ENCODE measurements around the gene CDCA3. TPM values are rescaled to one million over a fixed set of nuclear protein-coding genes. Genes with fewer than 3 reads are reported as not detected.

Gene CDCA3
- total RNA-seq (2022; extraction: Qiagen RNA extraction) = 66.7 to 77.6 TPM (median 68.2 TPM) in 5 replicates

DNA sequence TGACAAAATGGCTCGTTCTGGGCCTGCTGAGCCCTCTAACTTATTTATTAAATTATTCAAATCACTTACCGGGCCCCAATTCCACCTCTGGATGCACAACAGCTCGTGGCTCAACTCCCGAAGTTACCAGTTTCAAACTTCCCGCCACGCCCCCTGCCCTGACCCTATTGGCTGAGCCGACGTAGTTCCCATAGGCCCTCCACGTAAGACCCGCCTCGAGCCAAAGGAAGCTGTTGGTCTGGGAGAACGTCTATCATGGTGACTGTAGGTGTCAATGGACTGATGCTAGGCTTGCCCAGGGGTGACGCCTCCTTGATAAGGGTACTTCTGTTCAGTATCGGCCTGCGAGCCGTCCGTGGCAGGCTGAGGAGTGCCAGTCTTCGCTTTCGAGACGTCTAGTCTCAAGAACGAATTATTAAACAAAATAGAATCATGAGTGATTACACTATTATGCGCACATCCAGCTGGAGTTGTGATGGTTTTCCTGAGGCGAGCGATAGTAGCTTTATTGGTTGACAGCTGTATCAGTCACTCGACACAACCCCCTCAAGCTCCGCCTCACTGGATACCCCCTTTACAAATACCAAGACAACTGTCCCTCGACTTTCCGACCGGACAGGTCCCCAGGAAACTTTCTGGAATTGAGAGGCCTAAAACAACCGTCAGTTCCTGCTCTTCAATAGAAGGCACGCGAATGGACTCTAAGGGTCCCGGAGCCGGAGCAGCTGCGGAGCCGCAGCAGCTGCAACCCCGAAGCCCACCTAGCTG, at the start of gene CDCA3:
Gene CDCA3 (minus strand): TSS at position 134 of the 768 bp plus-strand sequence. CDS start 334 bp downstream, outside the sequence.

GRCh38 chr12:6873094-6874014, 22.3 kb upstream of the CDCA3 start, which contains the start of gene SPSB2:
SPSB2 (minus strand) TSS chr12:6873303; CDS start chr12:6872901, 402 bp downstream.

GRCh38 chr12:6867413-6868210, 16.5 kb upstream of the CDCA3 start, which contains the start of gene TPI1:
TPI1 (plus strand) TSS chr12:6867531; CDS start chr12:6867567, 36 bp downstream.

DNA sequence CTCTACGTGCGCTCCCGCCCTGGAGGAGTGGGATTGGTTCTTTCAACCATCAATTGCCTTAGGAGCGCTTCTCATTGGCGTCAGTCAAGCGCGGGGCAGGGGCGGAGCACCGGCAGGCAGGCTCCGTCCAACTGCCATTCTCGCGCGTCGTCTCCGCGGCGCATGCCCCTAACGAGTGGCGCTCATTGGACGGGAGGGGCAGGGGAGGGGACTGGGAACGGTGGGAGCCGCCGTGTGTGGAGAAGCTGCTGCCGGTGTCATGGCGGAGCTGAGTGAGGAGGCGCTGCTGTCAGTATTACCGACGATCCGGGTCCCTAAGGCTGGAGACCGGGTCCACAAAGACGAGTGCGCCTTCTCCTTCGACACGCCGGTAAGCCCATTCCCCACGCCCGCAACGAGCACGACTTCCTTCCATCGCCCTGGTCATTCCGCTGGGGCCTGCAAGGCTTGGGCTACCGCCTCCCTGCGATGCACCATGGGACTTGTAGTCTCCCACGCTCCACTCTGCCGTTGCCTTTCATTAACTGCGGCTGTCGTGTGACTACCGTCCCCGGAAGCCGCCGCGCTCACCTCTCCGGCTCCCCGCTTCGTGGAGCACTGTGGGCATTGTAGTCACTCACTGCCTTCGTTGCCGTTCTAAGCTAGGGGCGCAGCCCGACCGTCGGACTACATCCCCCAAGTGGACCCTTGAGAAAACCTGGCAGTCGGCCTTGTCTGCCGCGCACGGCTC, 1.0 kb upstream of the CDCA3 start, which contains the start of gene USP5:
Gene USP5 (plus strand): TSS at position 230 of the 730 bp plus-strand sequence. CDS start 30 bp downstream, at position 260.

GRCh38 chr12:6840761-6841515, 10.1 kb downstream of the CDCA3 start, which contains the start of gene GNB3:
GNB3 (plus strand) TSS chr12:6840925; CDS start chr12:6841288, 363 bp downstream.

DNA sequence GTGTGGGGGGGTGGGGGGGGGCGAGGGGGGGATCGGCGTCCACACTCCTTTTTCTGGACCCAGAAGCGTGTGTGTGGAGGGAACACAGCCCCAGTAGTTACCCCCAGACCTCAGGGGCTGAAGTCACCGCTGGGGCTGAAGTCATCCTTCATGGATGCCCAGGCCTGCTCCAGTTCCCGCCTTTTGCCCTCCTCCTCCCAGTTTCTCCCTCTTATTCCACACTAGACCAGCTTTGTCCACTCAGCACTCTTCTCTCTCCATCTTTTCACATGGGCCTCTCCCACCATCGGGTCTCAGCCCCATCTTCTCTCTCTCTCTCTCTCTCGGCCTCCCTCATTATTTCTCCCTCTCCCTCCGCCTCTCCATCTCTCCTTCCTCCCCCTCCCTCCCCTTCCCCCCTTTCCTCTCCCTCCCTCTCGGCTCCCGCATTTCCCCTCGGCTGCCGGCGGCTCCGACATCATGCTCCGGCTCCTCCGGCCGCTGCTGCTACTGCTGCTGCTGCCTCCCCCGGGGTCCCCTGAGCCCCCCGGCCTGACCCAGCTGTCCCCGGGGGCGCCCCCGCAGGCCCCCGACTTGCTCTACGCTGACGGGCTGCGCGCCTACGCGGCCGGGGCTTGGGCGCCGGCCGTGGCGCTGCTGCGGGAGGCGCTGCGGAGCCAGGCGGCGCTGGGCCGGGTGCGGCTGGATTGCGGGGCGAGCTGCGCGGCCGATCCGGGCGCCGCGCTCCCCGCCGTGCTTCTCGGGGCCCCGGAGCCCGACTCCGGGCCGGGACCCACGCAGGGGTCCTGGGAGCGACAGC, 22.9 kb downstream of the CDCA3 start, which contains the start of gene P3H3:
Gene P3H3 (plus strand): TSS at position 426 of the 799 bp plus-strand sequence. CDS start 34 bp downstream, at position 460.

DNA sequence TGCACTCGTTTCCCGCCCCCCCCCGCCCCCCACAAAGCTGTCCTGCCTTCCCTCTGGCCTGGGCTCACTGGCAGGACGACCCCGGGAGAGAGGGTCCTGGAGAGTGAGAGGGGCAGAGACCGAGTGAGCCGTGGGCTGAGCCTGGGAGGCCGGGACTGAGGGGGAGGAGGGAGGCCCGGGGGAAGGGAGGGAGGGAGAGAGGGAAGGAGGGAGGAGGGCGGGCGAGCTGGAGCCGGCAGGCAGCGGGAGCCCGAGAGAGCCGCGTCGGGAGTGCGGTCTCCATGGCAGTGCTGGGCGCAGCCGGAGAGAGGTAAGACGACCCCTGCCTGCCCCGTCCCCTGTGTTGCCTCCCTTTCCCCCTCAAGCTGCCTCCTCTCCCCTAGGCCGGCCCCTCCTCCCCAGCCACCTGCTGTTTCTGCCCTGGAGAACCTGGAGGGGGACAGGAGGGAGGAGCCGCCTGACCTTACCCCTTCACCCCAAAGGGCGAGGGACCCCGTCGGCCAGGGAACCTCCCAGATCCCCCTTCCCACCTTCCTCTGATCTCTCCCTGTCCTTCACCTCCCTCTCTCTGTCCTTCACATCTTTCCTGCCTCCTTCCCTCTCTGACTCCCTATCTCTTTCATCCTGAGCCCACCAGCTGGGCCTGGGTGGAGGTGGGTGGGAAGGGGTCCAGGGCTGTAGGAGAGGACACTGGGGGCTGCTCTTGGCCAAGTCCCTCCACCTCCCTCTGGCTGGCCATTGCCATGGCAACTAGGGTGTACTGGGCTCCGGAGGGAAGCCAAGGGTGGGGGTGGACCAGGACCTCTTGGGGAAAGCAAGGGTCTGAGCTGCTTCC, 29.3 kb downstream of the CDCA3 start, which contains the start of gene GPR162:
Gene GPR162 (plus strand): TSS at position 231 of the 835 bp plus-strand sequence. CDS start 2,078 bp downstream, outside the sequence.

Other genes starting within 250 kb of the CDCA3 start
- gene CHD4, start 243.9 kb downstream of the CDCA3 start, total RNA-seq (2022; extraction: Qiagen RNA extraction) = 61.0 to 71.4 TPM (median 66.7 TPM) in 5 replicates
- gene LPAR5, start 215.3 kb downstream of the CDCA3 start, total RNA-seq (2022; extraction: Qiagen RNA extraction) = 0.51 to 0.87 TPM (median 0.71 TPM) in 5 replicates
- gene ACRBP, start 203.9 kb downstream of the CDCA3 start, total RNA-seq (2022; extraction: Qiagen RNA extraction) = 0.13 to 0.23 TPM (median 0.19 TPM) in 5 replicates
- gene ING4, start 188.2 kb downstream of the CDCA3 start, total RNA-seq (2022; extraction: Qiagen RNA extraction) = 11.8 to 15.1 TPM (median 12.9 TPM) in 5 replicates
- gene ZNF384, start 161.9 kb downstream of the CDCA3 start, total RNA-seq (2022; extraction: Qiagen RNA extraction) = 49.3 to 61.4 TPM (median 58.0 TPM) in 5 replicates
- 0.56 to 1.0 TPM (median 0.96 TPM) in 5 replicates for gene PIANP, start 150.5 kb downstream of the CDCA3 start, total RNA-seq (2022; extraction: Qiagen RNA extraction)
- 46.5 to 53.0 TPM (median 52.7 TPM) in 5 replicates for gene COPS7A, start 127.2 kb downstream of the CDCA3 start, total RNA-seq (2022; extraction: Qiagen RNA extraction)
- 252 to 307 TPM (median 297 TPM) in 5 replicates for gene MLF2, start 98.1 kb downstream of the CDCA3 start, total RNA-seq (2022; extraction: Qiagen RNA extraction)
- 661 to 1,016 TPM (median 1,000 TPM) in 5 replicates for gene PTMS, start 84.9 kb downstream of the CDCA3 start, total RNA-seq (2022; extraction: Qiagen RNA extraction)
- gene LAG3, start 78.8 kb downstream of the CDCA3 start, total RNA-seq (2022; extraction: Qiagen RNA extraction) = 0.56 to 1.7 TPM (median 1.3 TPM) in 5 replicates
- gene CD4, start 61.8 kb downstream of the CDCA3 start, total RNA-seq (2022; extraction: Qiagen RNA extraction) = not detected in 5 replicates
- gene GPR162, start 29.5 kb downstream of the CDCA3 start, total RNA-seq (2022; extraction: Qiagen RNA extraction) = 0.29 to 0.64 TPM (median 0.41 TPM) in 5 replicates
- gene P3H3, start 22.9 kb downstream of the CDCA3 start, total RNA-seq (2022; extraction: Qiagen RNA extraction) = 19.9 to 28.7 TPM (median 24.8 TPM) in 5 replicates
- 0.59 to 2.3 TPM (median 1.5 TPM) in 5 replicates for gene GNB3, start 10.4 kb downstream of the CDCA3 start, total RNA-seq (2022; extraction: Qiagen RNA extraction)
- gene USP5, start 864 bp upstream of the CDCA3 start, total RNA-seq (2022; extraction: Qiagen RNA extraction) = 75.1 to 101 TPM (median 89.8 TPM) in 5 replicates
- 1,541 to 1,693 TPM (median 1,645 TPM) in 5 replicates for gene TPI1, start 16.2 kb upstream of the CDCA3 start, total RNA-seq (2022; extraction: Qiagen RNA extraction)
- gene SPSB2, start 22.0 kb upstream of the CDCA3 start, total RNA-seq (2022; extraction: Qiagen RNA extraction) = 26.1 to 33.1 TPM (median 31.8 TPM) in 5 replicates
- 16.4 to 19.6 TPM (median 17.6 TPM) in 5 replicates for gene LRRC23, start 53.5 kb upstream of the CDCA3 start, total RNA-seq (2022; extraction: Qiagen RNA extraction)
- gene ENO2, start 63.3 kb upstream of the CDCA3 start, total RNA-seq (2022; extraction: Qiagen RNA extraction) = 28.2 to 31.8 TPM (median 30.8 TPM) in 5 replicates
- 38.8 to 85.5 TPM (median 83.0 TPM) in 5 replicates for gene ATN1, start 76.7 kb upstream of the CDCA3 start, total RNA-seq (2022; extraction: Qiagen RNA extraction)
- not detected in 5 replicates for gene RNU7-1, start 92.5 kb upstream of the CDCA3 start, total RNA-seq (2022; extraction: Qiagen RNA extraction)
- gene C12orf57, start 92.7 kb upstream of the CDCA3 start, total RNA-seq (2022; extraction: Qiagen RNA extraction) = 252 to 292 TPM (median 272 TPM) in 5 replicates
- 6.6 to 14.6 TPM (median 11.5 TPM) in 5 replicates for gene PTPN6, start 100.1 kb upstream of the CDCA3 start, total RNA-seq (2022; extraction: Qiagen RNA extraction)
- 294 to 330 TPM (median 316 TPM) in 5 replicates for gene PHB2, start 119.4 kb upstream of the CDCA3 start, total RNA-seq (2022; extraction: Qiagen RNA extraction)
- gene EMG1, start 119.6 kb upstream of the CDCA3 start, total RNA-seq (2022; extraction: Qiagen RNA extraction) = 54.7 to 69.8 TPM (median 56.2 TPM) in 5 replicates
- gene LPCAT3, start 167.2 kb upstream of the CDCA3 start, total RNA-seq (2022; extraction: Qiagen RNA extraction) = 27.2 to 32.0 TPM (median 29.9 TPM) in 5 replicates
- gene C1S, start 209.4 kb upstream of the CDCA3 start, total RNA-seq (2022; extraction: Qiagen RNA extraction) = 41.7 to 58.5 TPM (median 47.4 TPM) in 5 replicates
- 29.1 to 42.2 TPM (median 30.1 TPM) in 5 replicates for gene C1R, start 241.2 kb upstream of the CDCA3 start, total RNA-seq (2022; extraction: Qiagen RNA extraction)